Subcutaneous abdominal adipose tissue (tissue), 5 donors: ENCODE results near the gene EIF4G3.
"Not testable (repeated sequence)": the region's sequence is repeated elsewhere in the genome, so short reads cannot be mapped to it uniquely, and the experiment has no call there.

Experiments used
- H3K27ac ChIP-seq: one replicate; pipeline ENCODE4 v1.7.0; 2013; ENCODE audit warnings: low read depth, mild to moderate bottlenecking, inconsistent platforms, low read length, moderate library complexity
- H3K27me3 ChIP-seq, 5 donors: one replicate each; pipeline ENCODE4 v1.7.0; 2013; ENCODE audit warnings: low read length in 5 of 5, inconsistent platforms in 1 of 5; ENCODE audit not compliant: control insufficient read depth in 5 of 5, insufficient read depth in 4 of 5
- H3K36me3 ChIP-seq, 5 donors: one replicate each; pipeline ENCODE4 v1.7.0; 2013; ENCODE audit warnings: low read length in 5 of 5; ENCODE audit not compliant: control insufficient read depth in 5 of 5, insufficient read depth in 5 of 5
- H3K4me1 ChIP-seq, 5 donors: one replicate each; pipeline ENCODE4 v1.7.0; 2013; ENCODE audit warnings: low read length in 5 of 5, mild to moderate bottlenecking in 3 of 5, moderate library complexity in 1 of 5; ENCODE audit not compliant: control insufficient read depth in 5 of 5, insufficient read depth in 5 of 5
- H3K4me3 ChIP-seq, 5 donors: one replicate each; pipeline ENCODE4 v1.7.0; 2013; ENCODE audit warnings: low read length in 5 of 5, low read depth in 1 of 5
- H3K9ac ChIP-seq, 5 donors: one replicate each; pipeline ENCODE4 v1.7.0; 2013; ENCODE audit warnings: low read length in 5 of 5, mild to moderate bottlenecking in 4 of 5, moderate library complexity in 3 of 5
- H3K9me3 ChIP-seq, 5 donors: one replicate each; pipeline ENCODE4 v1.7.0; 2013; ENCODE audit warnings: low read length in 5 of 5; ENCODE audit not compliant: control insufficient read depth in 5 of 5
- donor health status: healthy.
- donor health status: healthy.
- donor health status: healthy.
- donor health status: healthy.
- donor health status: healthy.

Gene EIF4G3

GRCh38 chr1:21185221-21185731 is 8.6 kb upstream of the EIF4G3 start:
- no peak overlapping the region for H3K4me3 ChIP-seq
- no peak overlapping the region for H3K27ac ChIP-seq
- H3K9me3 ChIP-seq, result no peaks in the 10 kb centered on the region
- H3K36me3 ChIP-seq, result no peaks in the 10 kb centered on the region
- no peaks in the 10 kb centered on the region for H3K27me3 ChIP-seq
- peaks cover 0 to 19% (median 3%) of the 10 kb centered on the region in 5 donors for H3K4me1 ChIP-seq
- H3K9ac ChIP-seq, result no peak overlapping the region

GRCh38 chr1:21184276-21184675 is 7.6 kb upstream of the EIF4G3 start:
- Histone ChIP-seq H3K9ac (no peak overlapping the region), H3K4me1 (peaks cover 0 to 19% (median 3%) of the 10 kb centered on the region in 5 donors), H3K27ac (no peak overlapping the region), H3K9me3 (no peaks in the 10 kb centered on the region), H3K4me3 (no peak overlapping the region), H3K27me3 (no peaks in the 10 kb centered on the region), H3K36me3 (no peaks in the 10 kb centered on the region)

GRCh38 chr1:21182181-21182731 is 5.6 kb upstream of the EIF4G3 start:
- Histone ChIP-seq H3K36me3 (no peaks in the 10 kb centered on the region), H3K4me3 (no peak overlapping the region), H3K9me3 (no peaks in the 10 kb centered on the region), H3K4me1 (peaks cover 2 to 21% (median 5%) of the 10 kb centered on the region in 5 donors), H3K9ac (no peak overlapping the region), H3K27ac (no peak overlapping the region), H3K27me3 (no peaks in the 10 kb centered on the region)

GRCh38 chr1:21178271-21178670 is 1.6 kb upstream of the EIF4G3 start:
- not testable (repeated sequence) for H3K36me3 ChIP-seq, H3K9me3 ChIP-seq, H3K27ac ChIP-seq, H3K4me3 ChIP-seq, H3K9ac ChIP-seq, H3K27me3 ChIP-seq
- H3K4me1 ChIP-seq, result peaks cover 6 to 39% (median 30%) of the 10 kb centered on the region in 5 donors

- Histone ChIP-seq H3K4me3 (peak overlapping the region; percentile 81 to 90 (median 86)), H3K9ac (peak overlapping the region; percentile 89 to 96 (median 93))
These were observed 771 bp downstream of the EIF4G3 start for GRCh38 chr1:21175670-21176581.

GRCh38 chr1:21175324-21175669 is 1.4 kb downstream of the EIF4G3 start:
- Histone ChIP-seq H3K9ac (peak overlapping the region; percentile 89 to 96 (median 93)), H3K36me3 (no peaks in the 10 kb centered on the region), H3K27me3 (no peaks in the 10 kb centered on the region), H3K27ac (peak overlapping the region; percentile 92), H3K4me1 (peaks cover 4 to 43% (median 39%) of the 10 kb centered on the region in 5 donors), H3K9me3 (no peaks in the 10 kb centered on the region), H3K4me3 (peak overlapping the region; percentile 81 to 90 (median 86))

More at GRCh38 chr1:21175670-21176581, 771 bp downstream of the EIF4G3 start:
- H3K27me3 ChIP-seq, result no peaks in the 10 kb centered on the region
- no peaks in the 10 kb centered on the region for H3K36me3 ChIP-seq
- no peaks in the 10 kb centered on the region for H3K9me3 ChIP-seq
- peaks cover 4 to 39% (median 35%) of the 10 kb centered on the region in 5 donors for H3K4me1 ChIP-seq
- H3K27ac ChIP-seq, result peak overlapping the region; percentile 92

- peak overlapping the region; percentile 92 for H3K27ac ChIP-seq
- peaks cover 4 to 43% (median 39%) of the 10 kb centered on the region in 5 donors for H3K4me1 ChIP-seq
- H3K4me3 ChIP-seq, result peak overlapping the region; percentile 81 to 90 (median 86)
- peaks cover 0 to 2% (median 0%) of the 10 kb centered on the region in 5 donors for H3K36me3 ChIP-seq
- H3K9me3 ChIP-seq, result no peaks in the 10 kb centered on the region
- no peaks in the 10 kb centered on the region for H3K27me3 ChIP-seq
- H3K9ac ChIP-seq, result peak overlapping the region; percentile 89 to 96 (median 93)
These were observed 1.9 kb downstream of the EIF4G3 start for GRCh38 chr1:21174654-21175323.

- Histone ChIP-seq H3K9me3 (no peaks in the 10 kb centered on the region), H3K27ac (peak overlapping the region; percentile 92), H3K27me3 (no peaks in the 10 kb centered on the region), H3K4me3 (peak overlapping the region; percentile 34 to 90 (median 83)), H3K4me1 (peaks cover 4 to 43% (median 39%) of the 10 kb centered on the region in 5 donors), H3K9ac (peak overlapping the region; percentile 9 to 96 (median 89)), H3K36me3 (peaks cover 0 to 2% (median 0%) of the 10 kb centered on the region in 5 donors)
These were observed 2.5 kb downstream of the EIF4G3 start for GRCh38 chr1:21174230-21174629.

GRCh38 chr1:21173096-21173495 is 3.6 kb downstream of the EIF4G3 start:
- not testable (repeated sequence) for H3K27ac ChIP-seq, H3K4me3 ChIP-seq

More at GRCh38 chr1:21173096-21173495, 3.6 kb downstream of the EIF4G3 start:
- H3K4me1 ChIP-seq, result peaks cover 4 to 43% (median 39%) of the 10 kb centered on the region in 5 donors
- not testable (repeated sequence) for H3K9ac ChIP-seq, H3K27me3 ChIP-seq, H3K36me3 ChIP-seq, H3K9me3 ChIP-seq
